ENCODE results near the gene TTLL11.

Gene TTLL11

GRCh38 chr9:121830441-121831140 lies 262.5 kb downstream of the TTLL11 start:
- DNase-seq (ENCODE audit: low spot score), result no peak

- no peak for DNase-seq (ENCODE audit: low spot score)
Measured at GRCh38 chr9:121827251-121827967, 265.7 kb downstream of the TTLL11 start.

DNA sequence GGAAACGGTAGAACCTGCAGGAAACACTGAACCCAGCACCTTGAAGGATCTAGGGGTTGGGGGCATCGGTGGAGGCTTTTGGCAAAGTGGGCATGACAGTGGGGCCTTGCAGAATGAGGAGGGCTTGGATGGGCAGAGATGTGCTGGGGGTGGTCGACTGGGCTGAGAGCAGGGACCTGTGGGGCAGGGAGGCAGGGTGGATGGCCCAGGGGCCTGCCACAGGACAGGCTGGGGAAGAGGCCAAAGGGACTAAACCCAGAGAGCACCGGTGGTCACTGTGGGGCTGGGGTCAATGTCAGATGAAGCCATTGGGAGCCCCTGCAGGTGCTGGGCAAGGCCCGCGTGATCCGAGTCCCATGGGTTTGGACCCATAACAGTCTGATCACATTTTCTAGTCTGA lies 266.4 kb downstream of the TTLL11 start:
- no peak for DNase-seq (ENCODE audit: low spot score)

DNA sequence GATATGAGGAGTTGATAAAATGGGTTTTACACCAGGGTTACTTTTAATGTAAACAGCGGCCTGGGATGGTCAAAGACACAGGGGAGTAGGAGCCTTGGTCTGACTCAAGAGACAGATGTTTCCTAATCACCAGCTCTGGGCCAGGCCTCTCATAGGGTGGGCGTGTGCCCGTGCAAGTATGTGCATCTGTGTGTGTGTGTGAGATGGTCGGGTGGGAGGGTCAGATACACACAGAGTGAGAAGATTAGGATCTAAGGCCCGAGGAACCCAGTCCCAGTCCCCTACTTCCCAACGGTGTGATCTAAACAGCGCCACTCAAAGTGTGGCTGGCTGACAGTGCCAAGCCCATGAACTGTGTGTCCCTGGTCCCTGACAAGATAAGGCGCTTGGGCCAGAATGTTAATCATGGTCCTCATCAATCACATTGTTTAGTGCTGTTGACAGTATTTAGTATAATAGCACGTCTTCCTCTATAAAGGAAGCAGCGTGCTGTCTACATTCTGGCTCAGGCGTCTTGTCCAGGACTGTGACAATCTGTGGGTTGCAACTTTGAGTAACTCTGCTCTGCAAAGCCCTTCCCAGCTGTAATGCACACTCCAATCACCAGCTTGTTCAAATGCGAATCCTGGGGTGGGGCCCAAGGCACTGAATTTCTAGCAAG lies 267.9 kb downstream of the TTLL11 start:
- DNase-seq (ENCODE audit: low spot score), result no peak

- no peak for DNase-seq (ENCODE audit: low spot score)
Measured at GRCh38 chr9:121824651-121825030, 268.5 kb downstream of the TTLL11 start.

DNA sequence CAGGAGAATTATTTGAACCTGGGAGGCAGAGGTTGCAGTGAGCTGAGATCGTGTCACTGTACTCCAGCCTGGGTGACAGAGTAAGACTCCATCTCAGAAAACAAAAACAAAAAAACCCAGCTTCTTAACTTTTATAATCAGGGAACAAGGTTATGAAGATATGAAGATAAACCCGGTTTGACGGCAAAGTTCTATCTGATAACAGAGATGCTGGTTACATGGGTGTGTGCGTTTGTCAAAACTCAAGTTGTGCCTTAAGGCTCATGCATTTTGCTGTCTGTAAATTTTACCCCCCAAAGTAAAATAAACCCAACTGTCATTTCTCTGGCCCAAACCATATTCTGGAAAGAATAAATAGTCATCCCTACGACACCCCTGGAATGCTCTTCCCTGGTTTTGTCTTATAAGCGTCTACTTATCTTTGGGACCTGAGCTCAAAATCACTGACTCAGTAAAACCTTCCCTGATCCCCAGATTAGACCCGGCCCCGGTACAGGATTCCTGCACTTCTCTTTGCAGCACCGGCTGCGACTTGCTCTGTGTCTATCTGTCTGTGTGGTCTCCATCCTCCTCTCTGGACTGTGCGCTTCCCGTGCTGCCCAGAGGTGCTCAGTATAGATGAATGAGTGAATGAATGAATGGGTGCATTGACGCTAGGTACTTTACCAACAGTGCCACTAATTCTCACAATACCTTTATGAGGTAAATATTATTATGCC lies 269.5 kb downstream of the TTLL11 start:
- DNase-seq (ENCODE audit: low spot score), result no peak

- DNase-seq (ENCODE audit: low spot score), result no peak
Measured at GRCh38 chr9:121822093-121823085, 270.7 kb downstream of the TTLL11 start.

DNA sequence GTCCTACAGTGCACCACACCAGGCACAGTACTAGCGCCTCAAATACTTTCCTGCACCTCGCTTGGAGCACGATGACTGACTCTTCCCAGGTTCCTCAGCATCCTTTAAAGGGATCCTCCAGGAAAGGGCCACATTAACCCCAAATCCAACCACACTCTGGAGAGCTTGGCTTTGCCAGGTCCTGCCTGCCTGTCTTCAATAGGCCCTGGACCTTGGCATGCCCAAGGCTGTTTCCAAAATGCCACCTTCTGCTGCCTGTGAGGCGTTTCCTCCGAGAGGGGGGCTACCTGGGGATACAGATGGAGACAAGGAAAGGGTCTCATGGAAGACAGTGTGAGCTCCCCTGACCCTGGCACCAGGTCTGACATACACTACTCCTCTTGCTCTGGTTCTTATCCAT lies 271.8 kb downstream of the TTLL11 start:
- DNase-seq (ENCODE audit: low spot score), result no peak

GRCh38 chr9:121820286-121821005 lies 272.7 kb downstream of the TTLL11 start:
- DNase-seq (ENCODE audit: low spot score), result no peak

GRCh38 chr9:121819428-121820231 lies 273.5 kb downstream of the TTLL11 start:
- no peak for DNase-seq (ENCODE audit: low spot score)

GRCh38 chr9:121818841-121819427 lies 274.2 kb downstream of the TTLL11 start:
- no peak for DNase-seq (ENCODE audit: low spot score)

DNA sequence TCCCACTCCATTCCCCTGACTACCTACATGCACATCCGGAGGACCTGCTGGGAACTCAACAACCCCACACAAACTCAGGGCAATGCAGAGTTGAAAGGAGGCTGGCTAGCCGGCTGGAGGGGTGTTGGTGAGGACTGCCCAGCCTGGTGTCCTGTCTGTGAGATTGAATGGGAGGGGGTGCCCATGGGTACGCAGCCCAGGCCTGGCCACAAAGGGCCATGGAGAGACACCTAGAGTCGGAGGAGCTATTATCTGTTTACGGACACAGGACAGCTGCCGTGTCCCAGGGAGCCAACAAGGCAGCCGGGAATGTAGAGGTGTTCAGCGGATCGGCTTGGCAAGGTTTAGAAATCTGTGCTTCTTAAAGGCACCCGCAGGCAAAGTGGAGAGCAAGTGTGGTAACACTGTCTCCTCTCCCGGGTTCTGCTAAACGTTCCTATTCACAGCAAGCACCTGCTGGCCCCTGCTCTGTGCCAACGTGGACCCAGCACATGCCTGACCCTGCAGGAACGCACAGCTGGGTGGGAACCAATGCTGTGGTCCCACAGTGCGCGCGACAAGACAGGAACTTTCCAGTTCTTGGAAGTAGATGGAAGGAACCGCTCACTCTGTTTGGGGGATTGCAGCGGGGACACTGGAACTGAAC lies 275.0 kb downstream of the TTLL11 start:
- no peak for DNase-seq (ENCODE audit: low spot score)

GRCh38 chr9:121817476-121817875 lies 275.6 kb downstream of the TTLL11 start:
- no peak for DNase-seq (ENCODE audit: low spot score)

- DNase-seq (ENCODE audit: low spot score), result no peak
Measured at GRCh38 chr9:121816845-121817450, 276.2 kb downstream of the TTLL11 start.

DNA sequence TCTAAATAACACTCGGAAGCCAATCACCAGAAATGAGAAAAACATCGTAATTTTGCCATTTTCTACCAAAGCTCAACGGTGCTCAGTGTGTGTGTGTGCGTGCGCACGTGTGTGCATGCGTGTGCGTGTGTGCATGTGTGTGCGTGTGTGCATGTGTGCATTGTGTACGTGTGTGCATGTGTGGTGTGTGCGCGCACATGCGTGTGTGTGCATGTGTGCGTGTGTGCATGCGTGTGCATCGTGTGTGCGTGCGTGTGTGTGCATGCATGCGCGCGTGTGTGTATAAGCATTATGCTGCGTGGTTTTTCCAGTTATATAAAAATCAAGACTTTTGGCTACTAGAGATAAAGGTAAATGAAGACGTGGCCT lies 276.7 kb downstream of the TTLL11 start:
- DNase-seq (ENCODE audit: low spot score), result no peak

DNA sequence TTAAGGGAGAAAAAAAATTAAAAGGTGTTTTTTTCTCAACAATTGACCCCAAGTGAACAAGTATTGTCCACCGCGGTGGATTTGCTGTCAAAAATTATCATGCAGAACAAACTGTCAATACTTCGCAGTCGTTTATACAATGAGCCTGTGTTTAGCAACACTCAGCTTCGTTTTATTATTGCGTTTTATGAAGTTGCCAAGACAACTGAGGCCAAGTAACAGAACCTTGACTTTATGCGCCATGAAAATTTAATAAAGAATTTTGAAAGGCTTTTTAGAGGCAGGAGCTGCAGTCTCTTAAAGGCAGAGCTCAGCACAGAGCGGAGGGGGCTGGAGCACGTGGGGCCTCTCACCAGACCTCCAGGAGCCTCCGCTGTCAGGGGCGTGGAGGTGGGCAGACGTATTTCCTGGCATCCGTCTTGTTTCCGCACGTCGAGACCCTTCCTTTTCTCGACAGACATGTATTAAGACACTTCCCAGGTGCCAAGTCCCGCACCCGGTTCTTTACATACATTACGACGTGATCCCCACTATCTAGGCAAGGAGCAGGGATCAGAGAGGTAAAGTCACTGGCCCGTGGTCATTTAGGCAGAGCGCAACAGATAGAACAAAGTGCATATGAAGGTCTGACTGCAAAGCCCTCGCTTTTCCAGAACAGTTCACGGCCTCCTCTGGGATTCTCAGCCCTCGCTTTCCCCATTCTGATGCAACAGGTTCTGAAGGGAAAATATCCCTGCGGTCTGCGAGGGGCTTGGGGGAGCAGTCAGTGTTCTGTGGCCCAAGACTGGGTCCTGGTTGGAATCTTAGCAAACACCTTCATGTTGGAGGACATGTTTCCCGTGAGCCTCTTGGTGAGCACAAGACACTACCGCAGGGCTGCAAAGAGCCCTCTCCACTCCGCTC lies 277.3 kb downstream of the TTLL11 start:
- no peak for DNase-seq (ENCODE audit: low spot score)

DNA sequence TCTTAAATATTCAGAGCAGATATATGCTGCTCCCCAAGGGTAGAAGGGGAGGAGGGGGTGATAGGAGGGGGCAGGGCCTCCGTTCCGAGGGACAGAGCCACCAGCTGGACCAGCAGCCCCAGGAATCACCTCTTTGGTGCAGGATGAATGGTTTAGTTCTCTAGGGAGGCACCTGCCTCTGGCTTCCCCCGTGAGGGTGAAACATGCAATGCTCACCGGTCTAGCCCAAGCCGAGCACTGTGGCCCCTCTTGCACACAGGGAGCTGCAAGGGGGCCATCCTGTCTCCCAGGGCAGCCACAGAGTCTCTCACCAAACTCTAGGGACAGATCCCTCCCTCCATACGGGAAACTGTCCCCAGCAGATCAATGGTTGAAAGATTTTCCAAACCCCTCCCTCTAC lies 278.0 kb downstream of the TTLL11 start:
- DNase-seq (ENCODE audit: low spot score), result no peak

Measured in germinal center (tissue), 1 donor.